Upper lobe of left lung (tissue), 4 donors: ENCODE results near the gene CNOT3.

ENCODE experiments used
- CTCF ChIP-seq, 6 experiments: fragments of 450-650 bp in 4 of 6; fragments of 200-600 bp in 2 of 6; sonication (generic) in 2 of 6; IDR thresholded peaks; one replicate each; pipeline ENCODE4 v1.5.1; 2016 to 2019; ENCODE audit warnings: antibody characterized with exemption in 6 of 6
- EP300 ChIP-seq, 4 donors: sonication (generic); formaldehyde crosslinking; IDR thresholded peaks; one replicate each; pipeline ENCODE4 v1.5.1; 2017; ENCODE audit warnings: antibody characterized with exemption in 4 of 4, control low read depth in 2 of 4
- POLR2A ChIP-seq, 4 donors: fragments of 450-650 bp; IDR thresholded peaks; one replicate each; pipeline ENCODE4 v1.5.1; 2016 to 2017; ENCODE audit warnings: antibody characterized with exemption in 4 of 4, mild to moderate bottlenecking in 2 of 4
- POLR2AphosphoS5 ChIP-seq, 2 donors: sonication (generic); formaldehyde crosslinking; IDR thresholded peaks; one replicate each; pipeline ENCODE4 v1.5.1; 2017; ENCODE audit warnings: antibody characterized with exemption in 2 of 2

GRCh38 chr19:54156953-54157352 is 19.4 kb downstream of the CNOT3 start:
- TF ChIP-seq POLR2AphosphoS5 (IDR thresholded peaks at IDR 0.05) (no peak), CTCF (IDR thresholded peaks at IDR 0.05) (no peak), POLR2A (IDR thresholded peaks at IDR 0.05) (no peak), EP300 (IDR thresholded peaks at IDR 0.05) (no peak)
